ENCODE results near the gene PLEKHA1. TPM values are rescaled to one million over a fixed set of nuclear protein-coding genes. Genes with fewer than 3 reads are reported as not detected.

Gene PLEKHA1
- total and polyA plus RNA-seq, 2 experiments from 2014 or later, result 25.8 to 36.6 TPM

GRCh38 chr10:122419876-122420623, 45.5 kb downstream of the PLEKHA1 start:
- no peak overlapping the region; the same call in 1 of the 2 replicates for H3K27ac Mint-ChIP-seq
- Histone ChIP-seq H3K4me2 (no peak overlapping the region), H4K20me1 (replicated peaks; ENCODE audit: insufficient read depth) (0 out of 2 replicates have a peak, but pooled peaks cover 5% of the 10 kb centered on the region), H3F3A (replicated peaks; ENCODE audit: low read depth) (no peaks in the 10 kb centered on the region), H3K79me2 (replicated peaks; ENCODE audit: insufficient read depth) (no peaks in the 10 kb centered on the region), H3K27me3 (ENCODE audit: insufficient read depth) (no peaks in the 10 kb centered on the region), H3K4me1 (ENCODE audit: insufficient read depth) (peaks cover 12% of the 10 kb centered on the region), H3K9me2 (ENCODE audit: insufficient read depth) (no peaks in the 10 kb centered on the region), H2AFZ (no peak overlapping the region), H3K27ac (ENCODE audit: low read depth) (no peak overlapping the region), H3K4me3 (no peak overlapping the region), H3K36me3 (ENCODE audit: insufficient read depth) (no peaks in the 10 kb centered on the region)
- H3K36me3 Mint-ChIP-seq (ENCODE audit: low read depth), result peaks cover 8% of the 10 kb centered on the region; the same call in 2 of the 3 replicates
- DNase-seq (ENCODE audit: low spot score) (no peak), ATAC-seq (no peak)
- H3K9me3 Mint-ChIP-seq, result no peaks in the 10 kb centered on the region
- H3K4me1 Mint-ChIP-seq, result peaks cover 10% of the 10 kb centered on the region; the same call in 2 of the 3 replicates
- peaks cover 2% of the 10 kb centered on the region for H3K27me3 Mint-ChIP-seq (ENCODE audit: insufficient read depth, low read depth, poor library complexity)
- H3K4me3 Mint-ChIP-seq, result no peak overlapping the region
- TF ChIP-seq STAT1 (IDR thresholded peaks at IDR 0.05; ENCODE audit: unreplicated experiment) (no peak), REST (IDR thresholded peaks at IDR 0.05; ENCODE audit: unreplicated experiment) (no peak), CTCF (conservative IDR thresholded peaks at IDR 0.05; ENCODE audit: low read depth in 2 of 2) (no peak), ZNF114 (CRISPR knock-in tag; IDR thresholded peaks at IDR 0.05) (no peak), CREB1 (CRISPR knock-in tag; IDR thresholded peaks at IDR 0.05; ENCODE audit: low read depth) (no peak), ETS1 (IDR thresholded peaks at IDR 0.05) (no peak), EZH2 (IDR thresholded peaks at IDR 0.05; ENCODE audit: low read depth, unreplicated experiment) (no peak), ZNF331 (CRISPR knock-in tag; IDR thresholded peaks at IDR 0.05; ENCODE audit: low read depth) (no peak), EZH2phosphoT487 (IDR thresholded peaks at IDR 0.05; ENCODE audit: unreplicated experiment) (no peak), POLR2AphosphoS5 (IDR thresholded peaks at IDR 0.05; ENCODE audit: low read depth) (no peak), JUNB (IDR thresholded peaks at IDR 0.05; ENCODE audit: unreplicated experiment) (no peak), ZNF462 (CRISPR knock-in tag; IDR thresholded peaks at IDR 0.05) (no peak), NANOG (IDR thresholded peaks at IDR 0.05; ENCODE audit: borderline replicate concordance) (no peak)
